ENCODE results near the gene CYTH2.

- TF ChIP-seq CTCF (IDR thresholded peaks at IDR 0.05) = no peak
- no peak for TF ChIP-seq POLR2A (IDR thresholded peaks at IDR 0.05; ENCODE audit: low read depth)
- no peak for TF ChIP-seq EP300 (IDR thresholded peaks at IDR 0.05)
- no peak for TF ChIP-seq POLR2AphosphoS5 (IDR thresholded peaks at IDR 0.05)
Measured at GRCh38 chr19:48491793-48492123, 22.6 kb downstream of the CYTH2 start.
